Measurements from ENCODE around the gene SLC33A1. TPM values are rescaled to one million over a fixed set of nuclear protein-coding genes. Genes with fewer than 3 reads are reported as not detected.
A peak's percentile ranks its signal among the peaks of the same experiment; 100 is the strongest.

SLC33A1 gene
- total RNA-seq, 1 experiment from 2014 or later, result 36.3 TPM

- DNase-seq (ENCODE audit: low read depth), result no peak
These were observed 61.7 kb downstream of the SLC33A1 start for GRCh38 chr3:155792532-155792931.

- DNase-seq (ENCODE audit: low read depth), result peak; percentile 73
These were observed 63.0 kb downstream of the SLC33A1 start for GRCh38 chr3:155791190-155791589.

GRCh38 chr3:155790272-155790925 is 63.8 kb downstream of the SLC33A1 start:
- no peak for DNase-seq (ENCODE audit: low read depth)

GRCh38 chr3:155785662-155786295 is 68.4 kb downstream of the SLC33A1 start:
- no peak for DNase-seq (ENCODE audit: low read depth)

GRCh38 chr3:155782390-155782953 is 71.8 kb downstream of the SLC33A1 start:
- DNase-seq (ENCODE audit: low read depth), result no peak

GRCh38 chr3:155780291-155780690 is 73.9 kb downstream of the SLC33A1 start:
- no peak for DNase-seq (ENCODE audit: low read depth)

- DNase-seq (ENCODE audit: low read depth), result no peak
These were observed 75.8 kb downstream of the SLC33A1 start for GRCh38 chr3:155778462-155778861.

- DNase-seq (ENCODE audit: low read depth), result no peak
These were observed 81.4 kb downstream of the SLC33A1 start for GRCh38 chr3:155772801-155773200.

GRCh38 chr3:155771126-155771525 is 83.1 kb downstream of the SLC33A1 start:
- DNase-seq (ENCODE audit: low read depth), result no peak

Other genes with a start within 250 kb of the SLC33A1 start
- gene PLCH1, start 109.4 kb downstream of the SLC33A1 start, total RNA-seq (2014; rRNA removed; shearing (Covaris generic)), result 0.37 and 0.53 TPM in 2 replicates
- gene C3orf33, start 48.1 kb downstream of the SLC33A1 start, total RNA-seq (2014; rRNA removed; shearing (Covaris generic)), result 3.1 and 3.8 TPM in 2 replicates
- 68.1 and 75.3 TPM in 2 replicates for gene GMPS, start 16.2 kb upstream of the SLC33A1 start, total RNA-seq (2014; rRNA removed; shearing (Covaris generic))